ENCODE data around the gene ANKRD53.

Gene ANKRD53

GRCh38 chr2:70938586-70938950, 39.9 kb upstream of the ANKRD53 start:
- H3K27ac ChIP-seq (ENCODE audit: low read length), result no peak overlapping the region
- H3K36me3 ChIP-seq (ENCODE audit: control insufficient read depth in 1 of 2, insufficient read depth in 2 of 2, low read length in 2 of 2), result no peaks in the 10 kb centered on the region
- H3K4me3 ChIP-seq (ENCODE audit: low read depth in 1 of 2, low read length in 2 of 2), result no peak overlapping the region
- no peaks in the 10 kb centered on the region for H3K4me1 ChIP-seq (ENCODE audit: control insufficient read depth in 1 of 2, insufficient read depth in 2 of 2, low read length in 2 of 2)
- no peaks in the 10 kb centered on the region for H3K27me3 ChIP-seq (ENCODE audit: low read depth, low read length)
- H3K9me3 ChIP-seq (ENCODE audit: control insufficient read depth in 1 of 2, low read length in 2 of 2), result no peaks in the 10 kb centered on the region

GRCh38 chr2:70939001-70939838, 39.2 kb upstream of the ANKRD53 start:
- H3K27ac ChIP-seq (ENCODE audit: low read length), result no peak overlapping the region
- no peaks in the 10 kb centered on the region for H3K36me3 ChIP-seq (ENCODE audit: control insufficient read depth in 1 of 2, insufficient read depth in 2 of 2, low read length in 2 of 2)
- H3K9me3 ChIP-seq (ENCODE audit: control insufficient read depth in 1 of 2, low read length in 2 of 2), result no peaks in the 10 kb centered on the region
- no peaks in the 10 kb centered on the region for H3K4me1 ChIP-seq (ENCODE audit: control insufficient read depth in 1 of 2, insufficient read depth in 2 of 2, low read length in 2 of 2)
- H3K4me3 ChIP-seq (ENCODE audit: low read depth in 1 of 2, low read length in 2 of 2), result no peak overlapping the region
- H3K27me3 ChIP-seq (ENCODE audit: low read depth, low read length), result no peaks in the 10 kb centered on the region

- Histone ChIP-seq H3K27ac (ENCODE audit: low read length) (no peak overlapping the region), H3K4me1 (ENCODE audit: control insufficient read depth in 1 of 2, insufficient read depth in 2 of 2, low read length in 2 of 2) (no peaks in the 10 kb centered on the region), H3K9me3 (ENCODE audit: control insufficient read depth in 1 of 2, low read length in 2 of 2) (no peaks in the 10 kb centered on the region), H3K36me3 (ENCODE audit: control insufficient read depth in 1 of 2, insufficient read depth in 2 of 2, low read length in 2 of 2) (no peaks in the 10 kb centered on the region), H3K4me3 (ENCODE audit: low read depth in 1 of 2, low read length in 2 of 2) (no peak overlapping the region), H3K27me3 (ENCODE audit: low read depth, low read length) (no peaks in the 10 kb centered on the region)
Observed at GRCh38 chr2:70939839-70940580, 38.4 kb upstream of the ANKRD53 start.

- H3K4me3 ChIP-seq (ENCODE audit: low read depth in 1 of 2, low read length in 2 of 2), result no peak overlapping the region
- no peaks in the 10 kb centered on the region for H3K27me3 ChIP-seq (ENCODE audit: low read depth, low read length)
- H3K36me3 ChIP-seq (ENCODE audit: control insufficient read depth in 1 of 2, insufficient read depth in 2 of 2, low read length in 2 of 2), result no peaks in the 10 kb centered on the region
- H3K27ac ChIP-seq (ENCODE audit: low read length), result no peak overlapping the region
- no peaks in the 10 kb centered on the region for H3K4me1 ChIP-seq (ENCODE audit: control insufficient read depth in 1 of 2, insufficient read depth in 2 of 2, low read length in 2 of 2)
- no peaks in the 10 kb centered on the region for H3K9me3 ChIP-seq (ENCODE audit: control insufficient read depth in 1 of 2, low read length in 2 of 2)
Observed at GRCh38 chr2:70941186-70941585, 37.2 kb upstream of the ANKRD53 start.

GRCh38 chr2:70941701-70942100, 36.7 kb upstream of the ANKRD53 start:
- H3K27ac ChIP-seq (ENCODE audit: low read length), result no peak overlapping the region
- no peaks in the 10 kb centered on the region for H3K36me3 ChIP-seq (ENCODE audit: control insufficient read depth in 1 of 2, insufficient read depth in 2 of 2, low read length in 2 of 2)
- H3K9me3 ChIP-seq (ENCODE audit: control insufficient read depth in 1 of 2, low read length in 2 of 2), result no peaks in the 10 kb centered on the region
- H3K27me3 ChIP-seq (ENCODE audit: low read depth, low read length), result peaks cover 3% of the 10 kb centered on the region
- H3K4me3 ChIP-seq (ENCODE audit: low read depth in 1 of 2, low read length in 2 of 2), result no peak overlapping the region
- no peaks in the 10 kb centered on the region for H3K4me1 ChIP-seq (ENCODE audit: control insufficient read depth in 1 of 2, insufficient read depth in 2 of 2, low read length in 2 of 2)

GRCh38 chr2:70942396-70943204, 35.8 kb upstream of the ANKRD53 start:
- peaks cover 12% of the 10 kb centered on the region for H3K27me3 ChIP-seq (ENCODE audit: low read depth, low read length)
- no peaks in the 10 kb centered on the region for H3K36me3 ChIP-seq (ENCODE audit: control insufficient read depth in 1 of 2, insufficient read depth in 2 of 2, low read length in 2 of 2)
- H3K4me1 ChIP-seq (ENCODE audit: control insufficient read depth in 1 of 2, insufficient read depth in 2 of 2, low read length in 2 of 2), result no peaks in the 10 kb centered on the region
- no peak overlapping the region for H3K4me3 ChIP-seq (ENCODE audit: low read depth in 1 of 2, low read length in 2 of 2)
- no peak overlapping the region for H3K27ac ChIP-seq (ENCODE audit: low read length)
- H3K9me3 ChIP-seq (ENCODE audit: control insufficient read depth in 1 of 2, low read length in 2 of 2), result no peaks in the 10 kb centered on the region

- H3K36me3 ChIP-seq (ENCODE audit: control insufficient read depth in 1 of 2, insufficient read depth in 2 of 2, low read length in 2 of 2), result no peaks in the 10 kb centered on the region
- no peak overlapping the region for H3K27ac ChIP-seq (ENCODE audit: low read length)
- no peaks in the 10 kb centered on the region for H3K9me3 ChIP-seq (ENCODE audit: control insufficient read depth in 1 of 2, low read length in 2 of 2)
- no peaks in the 10 kb centered on the region for H3K4me1 ChIP-seq (ENCODE audit: control insufficient read depth in 1 of 2, insufficient read depth in 2 of 2, low read length in 2 of 2)
- H3K27me3 ChIP-seq (ENCODE audit: low read depth, low read length), result peaks cover 18% of the 10 kb centered on the region
- no peak overlapping the region for H3K4me3 ChIP-seq (ENCODE audit: low read depth in 1 of 2, low read length in 2 of 2)
Observed at GRCh38 chr2:70943205-70943871, 35.1 kb upstream of the ANKRD53 start.

- Histone ChIP-seq H3K9me3 (ENCODE audit: control insufficient read depth in 1 of 2, low read length in 2 of 2) (no peaks in the 10 kb centered on the region), H3K4me3 (ENCODE audit: low read depth in 1 of 2, low read length in 2 of 2) (no peak overlapping the region), H3K27me3 (ENCODE audit: low read depth, low read length) (peaks cover 18% of the 10 kb centered on the region), H3K27ac (ENCODE audit: low read length) (no peak overlapping the region), H3K4me1 (ENCODE audit: control insufficient read depth in 1 of 2, insufficient read depth in 2 of 2, low read length in 2 of 2) (peaks cover 0 to 3% of the 10 kb centered on the region in 2 donors), H3K36me3 (ENCODE audit: control insufficient read depth in 1 of 2, insufficient read depth in 2 of 2, low read length in 2 of 2) (no peaks in the 10 kb centered on the region)
Observed at GRCh38 chr2:70944111-70944690, 34.2 kb upstream of the ANKRD53 start.

GRCh38 chr2:70946832-70947442, 31.5 kb upstream of the ANKRD53 start:
- Histone ChIP-seq H3K4me3 (ENCODE audit: low read depth in 1 of 2, low read length in 2 of 2) (no peak overlapping the region), H3K36me3 (ENCODE audit: control insufficient read depth in 1 of 2, insufficient read depth in 2 of 2, low read length in 2 of 2) (no peaks in the 10 kb centered on the region), H3K9me3 (ENCODE audit: control insufficient read depth in 1 of 2, low read length in 2 of 2) (no peaks in the 10 kb centered on the region), H3K4me1 (ENCODE audit: control insufficient read depth in 1 of 2, insufficient read depth in 2 of 2, low read length in 2 of 2) (peaks cover 0 to 3% of the 10 kb centered on the region in 2 donors), H3K27me3 (ENCODE audit: low read depth, low read length) (peaks cover 18% of the 10 kb centered on the region), H3K27ac (ENCODE audit: low read length) (no peak overlapping the region)

GRCh38 chr2:70947556-70948184, 30.8 kb upstream of the ANKRD53 start:
- peaks cover 18% of the 10 kb centered on the region for H3K27me3 ChIP-seq (ENCODE audit: low read depth, low read length)
- H3K4me3 ChIP-seq (ENCODE audit: low read depth in 1 of 2, low read length in 2 of 2), result peak overlapping the region in 1 of 2 donors; percentile 40
- no peaks in the 10 kb centered on the region for H3K36me3 ChIP-seq (ENCODE audit: control insufficient read depth in 1 of 2, insufficient read depth in 2 of 2, low read length in 2 of 2)
- H3K9me3 ChIP-seq (ENCODE audit: control insufficient read depth in 1 of 2, low read length in 2 of 2), result no peaks in the 10 kb centered on the region
- H3K4me1 ChIP-seq (ENCODE audit: control insufficient read depth in 1 of 2, insufficient read depth in 2 of 2, low read length in 2 of 2), result peaks cover 0 to 3% of the 10 kb centered on the region in 2 donors
- H3K27ac ChIP-seq (ENCODE audit: low read length), result no peak overlapping the region

Measured in muscle layer of duodenum (tissue), 2 donors.